OCI-LY1 (cell line): ENCODE measurements around the gene USH1C.

ENCODE experiments used
- H2AFZ ChIP-seq: fragments of 200-600 bp; sonication (generic), shearing (Covaris generic); 2 replicates; pipeline ENCODE4 v1.6.0; 2014; ENCODE audit warnings: antibody characterized with exemption, mild to moderate bottlenecking, low read length
- H3F3A ChIP-seq: fragments of 200-600 bp; sonication (generic), shearing (Covaris generic); 2 replicates; pipeline ENCODE4 v1.6.0; 2014; ENCODE audit warnings: mild to moderate bottlenecking, antibody characterized with exemption, low read length, moderate library complexity; ENCODE audit not compliant: insufficient read depth
- H3K27ac ChIP-seq: fragments of 200-600 bp; sonication (generic); 2 replicates; pipeline ENCODE4 v1.5.1; 2014; ENCODE audit warnings: low read length, mixed run types, mild to moderate bottlenecking, low read depth; ENCODE audit not compliant: poor library complexity, severe bottlenecking
- H3K27me3 ChIP-seq: fragments of 200-600 bp; sonication (generic); 2 replicates; pipeline ENCODE4 v1.6.0; 2014; ENCODE audit warnings: antibody characterized with exemption, mild to moderate bottlenecking, low read length, moderate library complexity; ENCODE audit not compliant: insufficient read depth
- H3K36me3 ChIP-seq: fragments of 200-600 bp; sonication (generic); 2 replicates; pipeline ENCODE4 v1.6.1; 2014; ENCODE audit warnings: mild to moderate bottlenecking, antibody characterized with exemption, low read length, moderate library complexity, mixed read lengths; ENCODE audit not compliant: insufficient read depth
- H3K4me1 ChIP-seq: fragments of 200-600 bp; sonication (generic); 2 replicates; pipeline ENCODE4 v1.5.1; 2014; ENCODE audit warnings: mild to moderate bottlenecking, low read length, moderate library complexity; ENCODE audit not compliant: insufficient read depth, severe bottlenecking
- H3K4me2 ChIP-seq: fragments of 200-600 bp; sonication (generic), shearing (Covaris generic); 2 replicates; pipeline ENCODE4 v1.6.1; 2014; ENCODE audit warnings: low read length
- H3K4me3 ChIP-seq: fragments of 200-600 bp; sonication (generic); 2 replicates; pipeline ENCODE4 v1.5.1; 2014; ENCODE audit warnings: low read length, low read depth, mild to moderate bottlenecking, mixed read lengths; ENCODE audit not compliant: poor library complexity, severe bottlenecking
- H3K79me2 ChIP-seq: fragments of 200-600 bp; shearing (Covaris generic); 2 replicates; pipeline ENCODE4 v1.6.1; 2016; ENCODE audit warnings: mixed run types, low read length, mixed read lengths; ENCODE audit not compliant: insufficient read depth
- H3K9ac ChIP-seq: fragments of 200-600 bp; sonication (generic), shearing (Covaris generic); 2 replicates; pipeline ENCODE4 v1.6.1; 2014; ENCODE audit warnings: mild to moderate bottlenecking, low read length, mixed read lengths
- H3K9me2 ChIP-seq: fragments of 200-600 bp; sonication (generic), shearing (Covaris generic); 2 replicates; pipeline ENCODE4 v1.6.1; 2014; ENCODE audit warnings: low read depth, mild to moderate bottlenecking, low read length, mixed read lengths
- H3K9me3 ChIP-seq: fragments of 200-600 bp; shearing (Covaris generic); 2 replicates; pipeline ENCODE4 v1.6.1; 2014; ENCODE audit warnings: low read length, mixed read lengths
- H4K20me1 ChIP-seq: fragments of 200-600 bp; sonication (generic), shearing (Covaris generic); 2 replicates; pipeline ENCODE4 v1.6.0; 2016; ENCODE audit warnings: mild to moderate bottlenecking, low read length; ENCODE audit not compliant: insufficient read depth
- EZH2 ChIP-seq: fragments of 200-600 bp; sonication (generic), shearing (Covaris generic); IDR thresholded peaks from 2 replicates; pipeline ENCODE4 v1.8.0; 2017; ENCODE audit warnings: borderline replicate concordance, mixed run types, mild to moderate bottlenecking, antibody characterized with exemption, low read length, moderate library complexity, mixed read lengths
- TF ChIP-seq, protein P1 (sequence below): fragments of 200-600 bp; sonication (generic), shearing (Covaris generic); IDR thresholded peaks from 2 replicates; pipeline ENCODE4 v1.5.1; 2017; ENCODE audit warnings: mild to moderate bottlenecking, antibody characterized with exemption, low read length, moderate library complexity, mixed read lengths

Gene USH1C

DNA sequence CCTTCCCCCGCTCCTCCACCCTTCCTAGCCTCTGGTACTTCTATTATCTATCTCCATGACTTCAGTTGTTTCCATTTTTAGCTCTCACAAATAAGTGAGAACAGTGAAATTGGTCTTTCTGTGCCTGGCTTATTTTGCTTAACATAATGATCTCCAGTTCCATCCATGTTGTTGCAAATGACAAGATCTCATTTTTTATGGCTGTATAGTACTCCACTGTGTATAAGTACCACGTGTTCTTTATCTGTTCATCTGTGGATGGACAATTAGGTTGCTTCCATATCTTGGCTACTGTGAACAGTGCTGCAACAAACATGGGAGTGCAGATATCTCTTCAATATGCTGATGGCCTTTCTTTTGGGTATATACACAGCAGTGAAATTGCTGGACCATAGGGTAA is 60.7 kb downstream of the USH1C start:
- Histone ChIP-seq H3K4me3 (no peak overlapping the region), H3K27ac (no peak overlapping the region), H2AFZ (no peak overlapping the region), H3K9me3 (no peaks in the 10 kb centered on the region), H3K4me2 (no peak overlapping the region), H3K9ac (no peak overlapping the region), H4K20me1 (no peaks in the 10 kb centered on the region), H3F3A (no peaks in the 10 kb centered on the region), H3K79me2 (no peaks in the 10 kb centered on the region), H3K9me2 (no peaks in the 10 kb centered on the region), H3K27me3 (no peaks in the 10 kb centered on the region), H3K4me1 (no peaks in the 10 kb centered on the region), H3K36me3 (no peaks in the 10 kb centered on the region)
- TF ChIP-seq, protein P1, sequence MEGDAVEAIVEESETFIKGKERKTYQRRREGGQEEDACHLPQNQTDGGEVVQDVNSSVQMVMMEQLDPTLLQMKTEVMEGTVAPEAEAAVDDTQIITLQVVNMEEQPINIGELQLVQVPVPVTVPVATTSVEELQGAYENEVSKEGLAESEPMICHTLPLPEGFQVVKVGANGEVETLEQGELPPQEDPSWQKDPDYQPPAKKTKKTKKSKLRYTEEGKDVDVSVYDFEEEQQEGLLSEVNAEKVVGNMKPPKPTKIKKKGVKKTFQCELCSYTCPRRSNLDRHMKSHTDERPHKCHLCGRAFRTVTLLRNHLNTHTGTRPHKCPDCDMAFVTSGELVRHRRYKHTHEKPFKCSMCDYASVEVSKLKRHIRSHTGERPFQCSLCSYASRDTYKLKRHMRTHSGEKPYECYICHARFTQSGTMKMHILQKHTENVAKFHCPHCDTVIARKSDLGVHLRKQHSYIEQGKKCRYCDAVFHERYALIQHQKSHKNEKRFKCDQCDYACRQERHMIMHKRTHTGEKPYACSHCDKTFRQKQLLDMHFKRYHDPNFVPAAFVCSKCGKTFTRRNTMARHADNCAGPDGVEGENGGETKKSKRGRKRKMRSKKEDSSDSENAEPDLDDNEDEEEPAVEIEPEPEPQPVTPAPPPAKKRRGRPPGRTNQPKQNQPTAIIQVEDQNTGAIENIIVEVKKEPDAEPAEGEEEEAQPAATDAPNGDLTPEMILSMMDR, result no peak
- no peak for TF ChIP-seq EZH2

DNA sequence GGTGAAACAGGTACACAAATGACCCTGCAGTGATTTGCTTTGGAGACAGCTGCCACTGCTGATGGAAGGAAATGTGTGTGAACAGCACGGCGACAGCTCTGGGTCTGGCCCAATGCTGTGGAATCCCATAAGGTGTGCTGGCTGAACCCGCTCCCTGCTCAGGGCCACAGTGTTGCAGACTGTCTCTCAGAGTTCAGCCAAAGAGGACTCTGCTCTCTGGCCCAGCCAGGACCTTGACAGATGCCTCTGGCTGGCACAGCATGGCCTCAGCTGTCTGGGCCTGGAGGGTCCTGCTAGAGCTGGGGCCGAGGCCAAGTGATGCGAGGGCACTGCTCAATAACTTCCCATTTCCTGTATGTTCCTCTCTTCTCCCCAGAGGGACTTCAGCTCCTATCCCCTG is 62.3 kb downstream of the USH1C start:
- Histone ChIP-seq H3K79me2 (no peaks in the 10 kb centered on the region), H3K27me3 (no peaks in the 10 kb centered on the region), H3K9me2 (no peaks in the 10 kb centered on the region), H3K36me3 (no peaks in the 10 kb centered on the region), H3F3A (no peaks in the 10 kb centered on the region), H3K9ac (no peak overlapping the region), H2AFZ (no peak overlapping the region), H3K4me1 (no peaks in the 10 kb centered on the region), H3K4me3 (no peak overlapping the region), H3K4me2 (no peak overlapping the region), H4K20me1 (no peaks in the 10 kb centered on the region), H3K27ac (no peak overlapping the region), H3K9me3 (no peaks in the 10 kb centered on the region)
- TF ChIP-seq EZH2, result no peak
- TF ChIP-seq, protein P1, result no peak

DNA sequence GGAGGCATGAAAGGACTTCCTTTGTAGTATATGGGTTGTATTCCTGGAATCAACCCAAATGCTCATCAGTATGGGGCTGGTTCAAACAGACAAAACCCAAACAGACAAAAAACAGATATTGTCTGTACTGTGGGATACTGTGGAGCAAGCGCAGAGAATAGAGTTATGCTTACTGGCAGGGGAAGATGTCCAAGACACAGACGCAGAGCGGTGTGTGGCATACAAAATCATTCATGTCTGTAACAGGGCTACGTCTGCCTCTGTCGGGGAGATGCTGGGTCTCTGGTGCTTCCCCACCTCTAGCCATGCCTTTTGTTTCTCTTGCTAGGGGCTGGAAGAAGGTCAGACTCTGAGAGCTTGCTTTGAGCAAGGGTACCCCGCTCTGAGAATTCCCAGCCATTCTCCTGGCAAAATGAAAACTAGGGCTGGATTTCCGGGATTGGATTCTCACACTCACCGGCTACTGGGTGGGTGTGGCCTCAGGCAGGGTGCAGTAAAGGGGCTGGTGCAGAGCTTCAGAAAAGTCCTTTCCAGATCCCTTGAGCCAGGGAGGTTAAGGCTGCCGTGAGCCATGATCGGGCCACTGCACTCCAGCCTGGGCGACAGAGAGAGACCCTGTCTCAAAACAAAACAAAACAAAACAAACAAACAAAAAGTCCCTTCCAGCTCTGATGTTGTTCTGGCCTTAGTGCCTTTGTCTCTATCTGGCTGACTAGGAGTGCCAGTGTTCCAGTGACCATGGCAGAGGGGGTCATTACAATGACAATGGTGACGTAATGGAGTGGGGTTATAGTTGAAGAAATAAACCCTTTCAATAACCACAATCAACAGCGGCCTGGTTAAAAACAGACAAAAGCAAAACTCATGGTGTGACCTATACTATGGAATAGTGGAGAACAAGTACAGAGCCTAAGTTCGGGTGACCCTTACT is 64.7 kb downstream of the USH1C start:
- H3K36me3 ChIP-seq, result no peaks in the 10 kb centered on the region
- no peak overlapping the region for H3K9ac ChIP-seq
- no peak overlapping the region for H2AFZ ChIP-seq
- no peak overlapping the region for H3K4me3 ChIP-seq
- no peaks in the 10 kb centered on the region for H3F3A ChIP-seq
- no peak overlapping the region for H3K27ac ChIP-seq
- TF ChIP-seq EZH2, result no peak
- TF ChIP-seq, protein P1, result no peak
- H3K79me2 ChIP-seq, result no peaks in the 10 kb centered on the region
- no peaks in the 10 kb centered on the region for H3K27me3 ChIP-seq
- no peaks in the 10 kb centered on the region for H3K4me1 ChIP-seq
- H3K4me2 ChIP-seq, result no peak overlapping the region
- H3K9me2 ChIP-seq, result no peaks in the 10 kb centered on the region
- H3K9me3 ChIP-seq, result no peaks in the 10 kb centered on the region
- H4K20me1 ChIP-seq, result no peaks in the 10 kb centered on the region
